ENCODE results near the gene PIP5K1A.
A peak's percentile ranks its signal among the peaks of the same experiment; 100 is the strongest.

The PIP5K1A gene

GRCh38 chr1:151210830-151211229 lies 12.5 kb downstream of the PIP5K1A start (continued):
- TF ChIP-seq ZSCAN4 (tag by site-specific recombination; IDR thresholded peaks at IDR 0.05) (no peak), ZNF202 (tag by site-specific recombination; IDR thresholded peaks at IDR 0.05; ENCODE audit: borderline replicate concordance) (no peak), INSM2 (tag by site-specific recombination; IDR thresholded peaks at IDR 0.05) (peak; percentile 61; the same call in 1 of the 2 replicates), ZNF624 (tag by site-specific recombination; IDR thresholded peaks at IDR 0.05) (no peak), ZNF184 (tag by site-specific recombination; IDR thresholded peaks at IDR 0.05) (peak; percentile 47; the same call in 1 of the 2 replicates), GLIS1 (tag by site-specific recombination; IDR thresholded peaks at IDR 0.05) (peak; percentile 66), ZBTB48 (tag by site-specific recombination; IDR thresholded peaks at IDR 0.05) (0 out of 2 replicates have a peak, but pooled peaks have one; percentile 11), ZNF560 (tag by site-specific recombination; IDR thresholded peaks at IDR 0.05; ENCODE audit: borderline replicate concordance) (no peak), ZNF280D (tag by site-specific recombination; IDR thresholded peaks at IDR 0.05) (no peak), SCRT2 (tag by site-specific recombination; IDR thresholded peaks at IDR 0.05) (0 out of 2 replicates have a peak, but pooled peaks have one; percentile 10), ZBTB26 (tag by site-specific recombination; optimal IDR thresholded peaks at IDR 0.05) (no peak), TSHZ1 (tag by site-specific recombination; IDR thresholded peaks at IDR 0.05; ENCODE audit: borderline replicate concordance) (0 out of 2 replicates have a peak, but pooled peaks have one; percentile 27), ZNF843 (tag by site-specific recombination; IDR thresholded peaks at IDR 0.05) (peak; percentile 62), ZNF10 (tag by site-specific recombination; IDR thresholded peaks at IDR 0.05) (0 out of 2 replicates have a peak, but pooled peaks have one; percentile 46), ZNF704 (tag by site-specific recombination; IDR thresholded peaks at IDR 0.05) (no peak), ZNF223 (tag by site-specific recombination; IDR thresholded peaks at IDR 0.05) (no peak), PBX3 (CRISPR knock-in tag; IDR thresholded peaks at IDR 0.05) (no peak), ZNF610 (tag by site-specific recombination; IDR thresholded peaks at IDR 0.05; ENCODE audit: borderline replicate concordance) (no peak), KLF8 (tag by site-specific recombination; IDR thresholded peaks at IDR 0.05) (no peak), ZNF660 (tag by site-specific recombination; IDR thresholded peaks at IDR 0.05) (no peak; the same call in 1 of the 2 replicates), ZBTB17 (tag by site-specific recombination; IDR thresholded peaks at IDR 0.05) (no peak), ZBTB44 (tag by site-specific recombination; IDR thresholded peaks at IDR 0.05) (peak; percentile 96), ATF2 (tag by site-specific recombination; IDR thresholded peaks at IDR 0.05; ENCODE audit: low read depth) (peak; percentile 96)
